ENCODE measurements around the gene HIPK4. TPM values are rescaled to one million over a fixed set of nuclear protein-coding genes. Genes with fewer than 3 reads are reported as not detected.

Gene HIPK4
- total and polyA plus RNA-seq, 2 of the 4 experiments (the other 2 are of a cell fraction), result 0.12 to 0.18 TPM

GRCh38 chr19:40392123-40392522 is 2.1 kb upstream of the HIPK4 start:
- in situ Hi-C loops (cut with MboI; ENCODE audit: low sequenced_read_pairs) (no loop called here), dilution Hi-C loops (cut with HindIII; ENCODE audit: low sequenced_read_pairs, unreplicated experiment) (no loop called here), intact Hi-C loops (cut with micrococcal nuclease) (no loop called here)
- CTCF ChIA-PET, result no interaction called here
- Histone ChIP-seq H3K56ac (ENCODE audit: extremely low read depth, insufficient read depth, low read length) (no peak overlapping the region), H3K79me1 (ENCODE audit: low read depth in 1 of 2, low read length in 2 of 2) (no peaks in the 10 kb centered on the region), H3K4me3 (ENCODE audit: insufficient read depth, low read depth, low read length) (no peak overlapping the region), H3K9me3 (ENCODE audit: control insufficient read depth, insufficient read depth, low read length) (no peaks in the 10 kb centered on the region), H4K20me1 (ENCODE audit: insufficient read depth, low read length) (no peaks in the 10 kb centered on the region), H3K36me3 (ENCODE audit: control insufficient read depth, insufficient read depth, low read length) (no peaks in the 10 kb centered on the region), H4K5ac (ENCODE audit: low read depth, low read length) (no peak overlapping the region), H3K4me2 (ENCODE audit: low read depth, low read length) (no peak overlapping the region), H4K91ac (ENCODE audit: insufficient read depth, low read depth, low read length) (no peak overlapping the region), H2BK120ac (ENCODE audit: low read depth, low read length) (no peak overlapping the region), H3K14ac (replicated peaks; ENCODE audit: low read depth, low read length) (no peak overlapping the region), H2BK20ac (ENCODE audit: low read depth, low read length) (no peak overlapping the region), H4K8ac (ENCODE audit: low read depth in 2 of 2, low read length in 2 of 2) (no peak overlapping the region), H3K4me1 (ENCODE audit: control insufficient read depth, insufficient read depth, low read length) (no peaks in the 10 kb centered on the region), H3K4ac (ENCODE audit: low read depth, low read length) (no peak overlapping the region), H2AK9ac (replicated peaks; ENCODE audit: low read depth, low read length, poor library complexity) (no peak overlapping the region), H3K27me3 (ENCODE audit: control insufficient read depth, insufficient read depth, low read length) (no peaks in the 10 kb centered on the region), H3K18ac (ENCODE audit: low read depth, low read length) (no peak overlapping the region), H2AK5ac (ENCODE audit: low read depth, low read length) (no peak overlapping the region; the same call in 1 of the 2 replicates), H3K23ac (ENCODE audit: low read depth, low read length) (no peak overlapping the region), H3K9me1 (ENCODE audit: insufficient read depth, low read length) (no peaks in the 10 kb centered on the region), H3K27ac (ENCODE audit: insufficient read depth, low read length) (no peak overlapping the region), H2BK15ac (ENCODE audit: low read depth, low read length) (no peak overlapping the region), H2BK5ac (ENCODE audit: low read depth, low read length, poor library complexity, severe bottlenecking) (no peak overlapping the region), H2AFZ (replicated peaks; ENCODE audit: low read length, poor library complexity) (no peak overlapping the region), H3K9ac (ENCODE audit: low read depth, low read length) (no peak overlapping the region)
- no TSS peak for BruUV-seq (replicated peaks)
- DNase-seq (no peak), ATAC-seq (ENCODE audit: low read depth) (no peak)
- TF ChIP-seq CEBPB (IDR thresholded peaks at IDR 0.05; ENCODE audit: low read depth, low read length), result no peak
- no peak for TF ChIP-seq FOS (IDR thresholded peaks at IDR 0.05; ENCODE audit: low read depth, low read length)
- TF ChIP-seq MAFK (IDR thresholded peaks at IDR 0.05; ENCODE audit: low read depth, low read length), result no peak
- no peak for TF ChIP-seq RAD21 (IDR thresholded peaks at IDR 0.05; ENCODE audit: low read length)
- no peak for TF ChIP-seq SMC3 (IDR thresholded peaks at IDR 0.05; ENCODE audit: low read depth, low read length)
- no peak for TF ChIP-seq NFE2L2 (IDR thresholded peaks at IDR 0.05; ENCODE audit: low read depth, low read length)
- TF ChIP-seq RFX5 (IDR thresholded peaks at IDR 0.05; ENCODE audit: low read depth, low read length), result no peak
- TF ChIP-seq POLR2A (IDR thresholded peaks at IDR 0.05; ENCODE audit: low read depth, low read length), result no peak
- TF ChIP-seq BHLHE40 (IDR thresholded peaks at IDR 0.05; ENCODE audit: low read depth, low read length), result no peak
- no peak for TF ChIP-seq RCOR1 (IDR thresholded peaks at IDR 0.05; ENCODE audit: insufficient replicate concordance, low read length)
- POLR2A ChIA-PET (ENCODE audit: unreplicated experiment), result no interaction called here
- 87% methylated on average over 4 of the region's 8 CpGs; no CpG with 5 or more reads in 1 of the 2 experiments for WGBS, 2 experiments (ENCODE audit: extremely low coverage in 2 of 2, insufficient read length in 1 of 2)

Measured in IMR-90 (cell line).